H1 (cell line): ENCODE measurements around the gene PHETA1. TPM values are rescaled to one million over a fixed set of nuclear protein-coding genes. Genes with fewer than 3 reads are reported as not detected.

ENCODE experiments used
- CTCF ChIA-PET: fragments of 300-600 bp; sonication (Branson Sonifier 250); formaldehyde crosslinking; loops from one replicate; lab custom pipeline; 2021; ENCODE audit not compliant: partially characterized antibody; lab: Charles Lee
- POLR2A ChIA-PET: fragments of 300-600 bp; sonication (Branson Sonifier 250); formaldehyde crosslinking; loops from one replicate; lab custom pipeline; 2021; ENCODE audit warnings: inconsistent platforms; ENCODE audit not compliant: partially characterized antibody; lab: Charles Lee
- DNase-seq, 2 experiments: peaks; one replicate each; pipeline versions ENCODE4 v3.0.0 to v3.0.0-alpha.2; 2010 to 2022; ENCODE audit warnings: low spot score in 2 of 2, low read depth in 1 of 2, mixed read lengths in 1 of 2
- FAIRE-seq: peaks from 2 replicates; lab custom pipeline; 2011; peaks lifted over from hg19 to GRCh38; lab: Jason Lieb, UNC
- H2AFZ ChIP-seq: 2 replicates; pipeline ENCODE4 v1.8.1; 2012; ENCODE audit warnings: low read length, inconsistent platforms
- H2AK5ac ChIP-seq: 2 replicates; pipeline ENCODE4 v1.6.1; 2013; ENCODE audit warnings: low read depth, low read length
- H2BK120ac ChIP-seq: replicated peaks from 2 replicates; pipeline ENCODE3; 2013; ENCODE audit warnings: low read depth, low read length, inconsistent platforms
- H2BK12ac ChIP-seq: 2 replicates; pipeline ENCODE4 v1.6.1; 2013; ENCODE audit warnings: low read depth, low read length
- H2BK15ac ChIP-seq: 2 replicates; pipeline ENCODE4 v1.6.1; 2013; ENCODE audit warnings: low read length
- H2BK20ac ChIP-seq: 2 replicates; pipeline ENCODE4 v1.6.1; 2013; ENCODE audit warnings: low read length
- H2BK5ac ChIP-seq: 2 replicates; pipeline ENCODE4 v1.6.1; 2013; ENCODE audit warnings: low read depth, low read length
- H3K14ac ChIP-seq: 2 replicates; pipeline ENCODE4 v1.6.1; 2013; ENCODE audit warnings: inconsistent platforms; ENCODE audit not compliant: insufficient read length
- H3K18ac ChIP-seq: 2 replicates; pipeline ENCODE4 v1.6.1; 2013; ENCODE audit warnings: low read length; ENCODE audit errors: extremely low read depth
- H3K23ac ChIP-seq: 2 replicates; pipeline ENCODE4 v1.6.1; 2013; ENCODE audit warnings: inconsistent platforms; ENCODE audit not compliant: insufficient read length
- H3K23me2 ChIP-seq: 2 replicates; pipeline ENCODE4 v1.6.1; 2013; ENCODE audit warnings: low read depth, low read length
- H3K27ac ChIP-seq: 2 replicates; pipeline ENCODE4 v1.6.1; 2011; ENCODE audit warnings: low read depth, low read length, inconsistent platforms
- H3K27me3 ChIP-seq, 4 experiments: replicated peaks in 1 of 4; 1 replicate in 1 of 4; 2 replicates in 3 of 4; pipeline versions ENCODE4 v1.6.1 to v1.8.1; 2011 to 2013; ENCODE audit warnings: low read length in 3 of 4, mild to moderate bottlenecking in 3 of 4, inconsistent platforms in 2 of 4, mixed read lengths in 2 of 4, moderate library complexity in 1 of 4; ENCODE audit not compliant: control insufficient read depth in 3 of 4, insufficient read depth in 3 of 4; ENCODE audit errors: extremely low read depth in 1 of 4
- H3K36me3 ChIP-seq, 4 experiments: 2 replicates each; pipeline versions ENCODE4 v1.6.1 to v1.8.1; 2011 to 2013; ENCODE audit warnings: mild to moderate bottlenecking in 4 of 4, low read length in 3 of 4, moderate library complexity in 2 of 4, control low read depth in 1 of 4, inconsistent platforms in 1 of 4; ENCODE audit not compliant: insufficient read depth in 4 of 4, control insufficient read depth in 2 of 4
- H3K4ac ChIP-seq: replicated peaks from 2 replicates; pipeline ENCODE3; 2013; ENCODE audit warnings: low read length, low read depth, mixed read lengths, inconsistent platforms; ENCODE audit not compliant: insufficient read length
- H3K4me1 ChIP-seq, 4 experiments: replicated peaks in 1 of 4; 1 replicate in 1 of 4; 2 replicates in 3 of 4; pipeline versions ENCODE4 v1.6.1 to v1.8.1; 2011 to 2013; ENCODE audit warnings: low read length in 3 of 4, inconsistent platforms in 2 of 4, mixed read lengths in 1 of 4; ENCODE audit not compliant: insufficient read depth in 4 of 4, control insufficient read depth in 3 of 4
- H3K4me2 ChIP-seq, 2 experiments: 2 replicates each; pipeline versions ENCODE4 v1.6.1 to v1.8.1; 2011 to 2013; ENCODE audit warnings: low read depth in 2 of 2, low read length in 2 of 2, control low read depth in 1 of 2, inconsistent platforms in 1 of 2, mild to moderate bottlenecking in 1 of 2; ENCODE audit not compliant: insufficient read depth in 1 of 2
- H3K4me3 ChIP-seq, 4 experiments: fragments of 200-600, 300-600 bp in 1 of 4; sonication (generic), shearing (Covaris generic), sonication (Bioruptor Twin) in 1 of 4; 2 replicates each; pipeline versions ENCODE4 v1.5.1 to v1.8.1; 2011 to 2016; ENCODE audit warnings: low read length in 4 of 4, low read depth in 3 of 4, control low read depth in 2 of 4, inconsistent platforms in 2 of 4, mild to moderate bottlenecking in 2 of 4, mixed read lengths in 1 of 4, moderate library complexity in 1 of 4; ENCODE audit not compliant: insufficient read depth in 2 of 4; ENCODE audit errors: extremely low read depth in 1 of 4
- H3K56ac ChIP-seq: replicated peaks from 2 replicates; pipeline ENCODE3; 2013; ENCODE audit warnings: low read depth, mild to moderate bottlenecking, mixed read lengths, low read length, inconsistent platforms; ENCODE audit not compliant: insufficient read length
- H3K79me1 ChIP-seq: 2 replicates; pipeline ENCODE4 v1.6.1; 2013; ENCODE audit warnings: low read depth, low read length, control low read depth
- H3K79me2 ChIP-seq, 2 experiments: 2 replicates each; pipeline versions ENCODE4 v1.6.1 to v1.8.1; 2012 to 2013; ENCODE audit warnings: low read length in 2 of 2, mild to moderate bottlenecking in 2 of 2, inconsistent platforms in 1 of 2; ENCODE audit not compliant: insufficient read depth in 2 of 2, control insufficient read depth in 1 of 2
- H3K9ac ChIP-seq, 4 experiments: replicated peaks in 1 of 4; 1 replicate in 1 of 4; 2 replicates in 3 of 4; pipeline versions ENCODE4 v1.6.1 to v1.8.1; 2011 to 2013; ENCODE audit warnings: low read depth in 3 of 4, low read length in 3 of 4, control low read depth in 2 of 4, mild to moderate bottlenecking in 2 of 4, moderate library complexity in 2 of 4, inconsistent platforms in 1 of 4; ENCODE audit errors: extremely low read depth in 1 of 4
- H3K9me3 ChIP-seq, 2 experiments: 2 replicates each; pipeline versions ENCODE4 v1.6.1 to v1.8.1; 2012 to 2013; ENCODE audit warnings: mild to moderate bottlenecking in 2 of 2, moderate library complexity in 2 of 2, control low read depth in 1 of 2, inconsistent platforms in 1 of 2, low read depth in 1 of 2, low read length in 1 of 2, mixed read lengths in 1 of 2; ENCODE audit not compliant: insufficient read depth in 2 of 2
- H4K20me1 ChIP-seq, 2 experiments: replicated peaks in 1 of 2; 2 replicates each; pipeline versions ENCODE3 to v1.8.1; 2011 to 2013; ENCODE audit warnings: inconsistent platforms in 2 of 2, low read length in 2 of 2, mild to moderate bottlenecking in 1 of 2; ENCODE audit not compliant: insufficient read depth in 2 of 2, control insufficient read depth in 1 of 2
- H4K5ac ChIP-seq: 2 replicates; pipeline ENCODE4 v1.6.1; 2013; ENCODE audit warnings: low read length, low read depth, mixed read lengths, inconsistent platforms; ENCODE audit not compliant: insufficient read length
- H4K8ac ChIP-seq: 2 replicates; pipeline ENCODE4 v1.8.0; 2013; ENCODE audit warnings: mild to moderate bottlenecking, moderate library complexity, low read length, inconsistent platforms; ENCODE audit not compliant: insufficient read depth; ENCODE audit errors: extremely low read depth
- H4K91ac ChIP-seq: replicated peaks from 2 replicates; pipeline ENCODE3; 2013; ENCODE audit warnings: low read length, mixed read lengths, inconsistent platforms; ENCODE audit not compliant: insufficient read length
- CREB1 ChIP-seq: IDR thresholded peaks from 2 replicates; pipeline ENCODE4 v1.6.1; 2012; ENCODE audit warnings: inconsistent platforms
- EP300 ChIP-seq, 2 experiments: IDR thresholded peaks; 1 replicate in 1 of 2; 2 replicates in 1 of 2; pipeline ENCODE4 v1.6.1; 2011 to 2012; ENCODE audit warnings: low read depth in 2 of 2, low read length in 2 of 2, mild to moderate bottlenecking in 2 of 2, borderline replicate concordance in 1 of 2, inconsistent platforms in 1 of 2, moderate library complexity in 1 of 2
- KDM1A ChIP-seq: fragments of 200-600, 300-600 bp; sonication (generic); IDR thresholded peaks from 2 replicates; pipeline ENCODE4 v1.7.1; 2016; ENCODE audit warnings: mild to moderate bottlenecking, low read length, borderline replicate concordance
- NANOG ChIP-seq: IDR thresholded peaks from 2 replicates; pipeline ENCODE4 v1.6.1; 2011; ENCODE audit warnings: low read length, low read depth, mild to moderate bottlenecking, inconsistent platforms; ENCODE audit not compliant: insufficient read depth, poor library complexity, severe bottlenecking
- RAD21 ChIP-seq, 2 experiments: IDR thresholded peaks in 1 of 2; conservative IDR thresholded peaks in 1 of 2; 2 replicates each; pipeline ENCODE4 v1.6.1; 2011; ENCODE audit warnings: low read depth in 2 of 2, low read length in 2 of 2, improper control_type of control experiment in 1 of 2, inconsistent platforms in 1 of 2, mild to moderate bottlenecking in 1 of 2, moderate library complexity in 1 of 2
- SIRT6 ChIP-seq: IDR thresholded peaks from one replicate; pipeline ENCODE4 v1.7.1; 2012; ENCODE audit warnings: low read length, inconsistent platforms
- SP4 ChIP-seq: IDR thresholded peaks from 2 replicates; pipeline ENCODE4 v1.6.1; 2012; ENCODE audit warnings: low read length, inconsistent platforms
- TAF1 ChIP-seq: IDR thresholded peaks from 2 replicates; pipeline ENCODE4 v1.6.1; 2011; ENCODE audit warnings: mild to moderate bottlenecking, low read depth, low read length
- WGBS, 2 experiments: shearing (Covaris generic) in 1 of 2; methylation state at CpG; one replicate each; pipeline versions ENCODE4 v1.1.6 to v1.1.7; 2013 to 2015; ENCODE audit warnings: low lambda C conversion rate in 2 of 2, mixed read lengths in 2 of 2, inconsistent platforms in 1 of 2, low coverage in 1 of 2, missing lambda C conversion rate in 1 of 2; ENCODE audit not compliant: insufficient replicate concordance in 2 of 2, insufficient coverage in 1 of 2, insufficient read length in 1 of 2; ENCODE audit errors: extremely low coverage in 1 of 2, missing lambda C conversion rate in 1 of 2; 5-methylcytosine and 5-hydroxymethylcytosine counted together
- polyA plus RNA-seq, 7 experiments: library from polyadenylated mRNA; depleted of rRNA in 3 of 7; stranded (reverse) in 5 of 7; unstranded in 2 of 7; fragments of >200 nt in 5 of 7; fragments of 200-250 nt in 2 of 7; gene quantifications; 1 replicate in 5 of 7; 2 replicates in 1 of 7; 4 replicates in 1 of 7; pipeline versions ENCODE4 v1.2.1 to v1.2.3, GENCODE V29; 2011 to 2013; ENCODE audit warnings: missing spikeins in 2 of 7, mixed read lengths in 2 of 7
- total RNA-seq: library from RNA; stranded (reverse); fragmentation: NEBNext Ultra II Directional; extraction: Animal tissue kit (Norgen Biotek cat#: 25700); gene quantifications from 2 replicates; pipeline ENCODE4 v1.2.1, GENCODE V29; 2021
- TF ChIP-seq, protein P1 (sequence below): IDR thresholded peaks from 2 replicates; pipeline ENCODE4 v1.6.1; 2011; ENCODE audit warnings: low read length, improper control_type of control experiment

The PHETA1 gene
- total and polyA plus RNA-seq, 2 of the 8 experiments (the other 6 are each of a cell fraction or from before 2014, with no cell fraction given) = 5.2 to 12.3 TPM

DNA sequence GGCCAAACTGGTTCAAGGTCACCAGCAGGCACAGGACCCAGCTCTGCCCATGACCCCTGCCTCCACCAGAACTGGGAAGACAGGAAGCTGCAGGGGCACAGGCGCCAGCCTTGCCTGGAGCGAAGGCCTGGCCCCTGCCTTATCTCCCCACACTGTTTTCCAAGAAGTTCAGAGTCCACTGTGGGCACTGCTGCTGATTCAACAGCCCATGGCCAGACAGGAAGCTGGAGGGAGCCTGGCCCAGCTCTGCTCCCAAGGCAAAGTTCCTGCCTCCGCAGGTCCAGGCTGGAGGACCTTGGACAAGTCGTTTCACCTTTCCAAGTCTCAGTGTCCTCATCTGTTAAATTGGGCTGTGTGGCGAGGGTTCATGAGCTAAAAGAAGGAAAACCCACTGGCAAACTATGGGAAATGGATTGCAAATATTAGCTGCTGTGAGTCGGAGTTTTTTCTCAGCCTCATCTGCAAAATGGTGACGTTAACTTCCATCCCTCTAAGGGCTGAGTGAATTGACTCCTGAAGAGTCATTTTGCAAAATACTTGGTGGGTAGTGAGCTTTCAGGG lies 1.2 kb downstream of the PHETA1 start:
- Histone ChIP-seq H3K23me2 (peaks cover 9% of the 10 kb centered on the region; the same call in 1 of the 2 replicates), H2AFZ (no peak overlapping the region), H4K20me1 (peaks cover 0 to 7% of the 10 kb centered on the region in 2 experiments), H3K36me3 (peaks cover 0 to 3% (median 0%) of the 10 kb centered on the region in 4 experiments; a peak in 3 of 8 replicates), H3K27ac (no peak overlapping the region), H3K56ac (no peak overlapping the region), H4K8ac (no peak overlapping the region), H3K4me2 (peak overlapping the region; percentile 86 to 89), H3K14ac (no peak overlapping the region), H3K4ac (no peak overlapping the region), H2BK120ac (no peak overlapping the region), H2AK5ac (no peak overlapping the region), H3K4me1 (peaks cover 0 to 9% (median 3%) of the 10 kb centered on the region in 4 experiments; a peak in 6 of 7 replicates), H4K91ac (no peak overlapping the region), H2BK15ac (no peak overlapping the region), H2BK20ac (no peak overlapping the region), H3K18ac (no peak overlapping the region), H3K9me3 (no peaks in the 10 kb centered on the region), H4K5ac (no peak overlapping the region), H2BK12ac (no peak overlapping the region), H3K27me3 (peaks cover 0 to 18% (median 7%) of the 10 kb centered on the region in 4 experiments; a peak in 4 of 7 replicates), H3K23ac (no peak overlapping the region), H2BK5ac (no peak overlapping the region), H3K79me2 (no peaks in the 10 kb centered on the region), H3K79me1 (no peaks in the 10 kb centered on the region), H3K9ac (no peak overlapping the region), H3K4me3 (peak overlapping the region in 3 of 4 experiments; percentile 75 to 83 (median 81); a peak in 6 of 8 replicates)
- no peak for DNase-seq
- whole genome bisulfite sequencing, 2 experiments = 81% methylated on average over 7 of the region's 7 CpGs; no CpG with 5 or more reads in 1 of the 2 experiments
- no peak for FAIRE-seq
- CTCF ChIA-PET = interaction anchor here (0.7 to 4.1 kb wide), 6 partner anchors 8 to 69 kb away, joined by 3 to 28 read pairs (median 6); no protein-coding TSS in a partner anchor
- POLR2A ChIA-PET = interaction anchor here (0.7 to 3.6 kb wide), 7 partner anchors 8 to 37 kb away, joined by 3 to 27 read pairs (median 6); no protein-coding TSS in a partner anchor
- TF ChIP-seq, protein P1, sequence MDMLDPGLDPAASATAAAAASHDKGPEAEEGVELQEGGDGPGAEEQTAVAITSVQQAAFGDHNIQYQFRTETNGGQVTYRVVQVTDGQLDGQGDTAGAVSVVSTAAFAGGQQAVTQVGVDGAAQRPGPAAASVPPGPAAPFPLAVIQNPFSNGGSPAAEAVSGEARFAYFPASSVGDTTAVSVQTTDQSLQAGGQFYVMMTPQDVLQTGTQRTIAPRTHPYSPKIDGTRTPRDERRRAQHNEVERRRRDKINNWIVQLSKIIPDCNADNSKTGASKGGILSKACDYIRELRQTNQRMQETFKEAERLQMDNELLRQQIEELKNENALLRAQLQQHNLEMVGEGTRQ = no peak
- no peak for TF ChIP-seq CREB1
- TF ChIP-seq NANOG = no peak
- no peak for TF ChIP-seq SP4
- TF ChIP-seq SIRT6 = no peak
- TF ChIP-seq TAF1 = no peak
- no peak for TF ChIP-seq EP300 (IDR thresholded peaks at IDR 0.05; ENCODE audit: borderline replicate concordance in 1 of 2, low read depth in 2 of 2, low read length in 2 of 2)
- TF ChIP-seq KDM1A = no peak
- no peak for TF ChIP-seq RAD21 (IDR thresholded peaks at IDR 0.05 in 1 of 2, conservative IDR thresholded peaks at IDR 0.05 in 1 of 2; ENCODE audit: low read depth in 2 of 2, low read length in 2 of 2)
